ENCODE results near the gene TBC1D2B.

DNA sequence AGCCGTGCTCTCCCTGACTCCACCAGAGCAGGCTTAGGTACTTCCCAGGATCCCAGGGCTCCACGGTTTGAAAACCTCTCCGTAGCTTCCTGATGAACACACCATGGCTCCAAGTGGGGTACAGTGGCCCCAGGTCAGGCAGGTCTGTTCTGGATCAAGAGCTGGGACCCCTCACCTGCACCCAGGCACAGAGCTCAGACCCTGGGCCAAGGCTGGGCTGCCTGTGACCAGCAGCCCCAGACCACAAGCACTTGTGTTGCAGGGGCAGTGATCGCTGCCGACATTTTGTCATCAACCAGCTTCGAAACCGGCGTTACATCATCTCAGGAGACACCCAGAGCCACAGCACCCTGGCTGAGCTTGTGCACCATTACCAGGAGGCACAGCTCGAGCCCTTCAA lies 20.2 kb upstream of the TBC1D2B start:
- TF ChIP-seq, protein P1, sequence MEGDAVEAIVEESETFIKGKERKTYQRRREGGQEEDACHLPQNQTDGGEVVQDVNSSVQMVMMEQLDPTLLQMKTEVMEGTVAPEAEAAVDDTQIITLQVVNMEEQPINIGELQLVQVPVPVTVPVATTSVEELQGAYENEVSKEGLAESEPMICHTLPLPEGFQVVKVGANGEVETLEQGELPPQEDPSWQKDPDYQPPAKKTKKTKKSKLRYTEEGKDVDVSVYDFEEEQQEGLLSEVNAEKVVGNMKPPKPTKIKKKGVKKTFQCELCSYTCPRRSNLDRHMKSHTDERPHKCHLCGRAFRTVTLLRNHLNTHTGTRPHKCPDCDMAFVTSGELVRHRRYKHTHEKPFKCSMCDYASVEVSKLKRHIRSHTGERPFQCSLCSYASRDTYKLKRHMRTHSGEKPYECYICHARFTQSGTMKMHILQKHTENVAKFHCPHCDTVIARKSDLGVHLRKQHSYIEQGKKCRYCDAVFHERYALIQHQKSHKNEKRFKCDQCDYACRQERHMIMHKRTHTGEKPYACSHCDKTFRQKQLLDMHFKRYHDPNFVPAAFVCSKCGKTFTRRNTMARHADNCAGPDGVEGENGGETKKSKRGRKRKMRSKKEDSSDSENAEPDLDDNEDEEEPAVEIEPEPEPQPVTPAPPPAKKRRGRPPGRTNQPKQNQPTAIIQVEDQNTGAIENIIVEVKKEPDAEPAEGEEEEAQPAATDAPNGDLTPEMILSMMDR (IDR thresholded peaks at IDR 0.05): no peak
- TF ChIP-seq EP300 (IDR thresholded peaks at IDR 0.05): no peak
- TF ChIP-seq POLR2AphosphoS5 (IDR thresholded peaks at IDR 0.05): no peak

Measured in upper lobe of left lung (tissue), 4 donors.